ENCODE data around the gene P2RX5.

- no peak for TF ChIP-seq CTCF (conservative IDR thresholded peaks at IDR 0.05 in 1 of 2, IDR thresholded peaks at IDR 0.05 in 1 of 2; ENCODE audit: low read depth in 1 of 2, low read length in 2 of 2)
- TF ChIP-seq EZH2 (IDR thresholded peaks at IDR 0.05; ENCODE audit: low read length, missing control alignments), result no peak
These were observed 55.9 kb downstream of the P2RX5 start for GRCh38 chr17:3639981-3640596.
